BLaER1 treated with 17β-estradiol and CSF1 and Interleukin-3, amounts not matched to agents 10 nM and 100 nM (cell line): ENCODE measurements around the gene DPP6.

Experiments used
- H3K27ac ChIP-seq, 11 experiments: shearing (Covaris generic); formaldehyde crosslinking; 2 replicates each; pipeline ENCODE4 v1.8.1; 2022
- H3K27me3 ChIP-seq, 11 experiments: shearing (Covaris generic); formaldehyde crosslinking; 2 replicates each; pipeline ENCODE4 v1.8.1; 2022
- H3K36me3 ChIP-seq, 11 experiments: shearing (Covaris generic); formaldehyde crosslinking; 2 replicates each; pipeline ENCODE4 v1.8.1; 2022
- H3K4me1 ChIP-seq, 10 experiments: shearing (Covaris generic); formaldehyde crosslinking; 2 replicates each; pipeline ENCODE4 v1.8.1; 2022
- H3K4me2 ChIP-seq, 11 experiments: shearing (Covaris generic); formaldehyde crosslinking; 2 replicates each; pipeline ENCODE4 v1.8.1; 2022
- H3K4me3 ChIP-seq, 10 experiments: shearing (Covaris generic); formaldehyde crosslinking; 2 replicates each; pipeline ENCODE4 v1.8.1; 2022
- H3K9ac ChIP-seq, 11 experiments: shearing (Covaris generic); formaldehyde crosslinking; 2 replicates each; pipeline ENCODE4 v1.8.1; 2022
- H3K9me3 ChIP-seq, 11 experiments: shearing (Covaris generic); formaldehyde crosslinking; replicated peaks in 1 of 11; 2 replicates each; pipeline ENCODE4 v1.8.1; 2022
- H4K20me1 ChIP-seq, 11 experiments: shearing (Covaris generic); formaldehyde crosslinking; 2 replicates each; pipeline ENCODE4 v1.8.1; 2022
- Cebpa-rat ChIP-seq, 11 experiments: shearing (Covaris generic); IDR thresholded peaks; 2 replicates each; pipeline ENCODE4 v1.8.1; 2022

Gene DPP6

GRCh38 chr7:154744256-154744860 lies 692.2 kb downstream of the DPP6 start:
- no peak overlapping the region for H3K27ac ChIP-seq
- no peak overlapping the region for H3K9ac ChIP-seq
- H3K4me1 ChIP-seq = no peaks in the 10 kb centered on the region
- TF ChIP-seq Cebpa-rat (IDR thresholded peaks at IDR 0.05) = no peak
- H3K4me2 ChIP-seq = no peak overlapping the region
- H3K9me3 ChIP-seq = no peaks in the 10 kb centered on the region
- H3K27me3 ChIP-seq = no peaks in the 10 kb centered on the region
- no peaks in the 10 kb centered on the region for H4K20me1 ChIP-seq
- no peaks in the 10 kb centered on the region for H3K36me3 ChIP-seq
- H3K4me3 ChIP-seq = no peak overlapping the region

GRCh38 chr7:154744861-154745258 lies 692.7 kb downstream of the DPP6 start:
- Histone ChIP-seq H3K27me3 (no peaks in the 10 kb centered on the region), H3K9ac (no peak overlapping the region), H3K36me3 (no peaks in the 10 kb centered on the region), H3K4me1 (no peaks in the 10 kb centered on the region), H3K27ac (no peak overlapping the region), H4K20me1 (no peaks in the 10 kb centered on the region), H3K4me2 (no peak overlapping the region), H3K9me3 (no peaks in the 10 kb centered on the region), H3K4me3 (no peak overlapping the region)
- no peak for TF ChIP-seq Cebpa-rat (IDR thresholded peaks at IDR 0.05)

DNA sequence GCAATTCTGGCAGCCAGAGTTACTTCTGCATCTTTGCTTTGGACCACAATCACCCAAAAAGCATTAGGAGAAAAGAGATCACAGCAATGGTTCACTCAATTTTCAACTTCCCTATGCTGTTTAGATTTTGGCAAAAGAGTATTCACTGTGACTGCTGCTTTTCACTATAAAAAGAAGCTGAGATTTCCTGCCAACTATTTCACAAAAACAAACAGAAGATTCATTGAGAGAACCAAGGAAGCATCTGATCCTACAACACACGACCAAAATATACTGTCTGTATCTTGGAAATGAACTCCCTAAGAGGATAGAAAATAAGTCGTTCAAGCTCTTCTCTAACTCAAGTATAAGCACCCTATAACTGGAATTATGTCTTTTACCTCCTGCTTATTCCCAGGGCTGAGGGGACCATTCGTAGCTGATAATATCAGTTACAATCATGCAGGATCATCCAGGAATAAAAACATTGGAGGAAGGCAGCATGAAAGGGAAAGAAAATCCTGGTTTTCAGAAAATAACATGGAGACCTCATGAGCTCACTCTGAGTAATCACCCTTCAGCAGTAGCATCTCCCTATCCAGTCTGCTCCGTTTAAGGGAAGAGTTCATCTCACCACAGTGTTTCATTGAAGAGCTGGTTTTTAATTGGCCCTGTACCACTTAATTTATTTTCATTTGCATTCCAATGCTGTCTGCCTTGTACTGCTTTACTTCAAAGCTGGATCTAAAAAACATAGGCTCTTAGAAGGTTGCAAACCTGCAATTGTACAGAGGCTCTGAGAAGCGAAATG lies 694.6 kb downstream of the DPP6 start:
- Histone ChIP-seq H3K36me3 (no peaks in the 10 kb centered on the region), H3K4me3 (no peak overlapping the region), H3K9me3 (no peaks in the 10 kb centered on the region), H4K20me1 (no peaks in the 10 kb centered on the region), H3K4me2 (no peak overlapping the region), H3K27me3 (no peaks in the 10 kb centered on the region), H3K27ac (no peak overlapping the region), H3K9ac (no peak overlapping the region), H3K4me1 (no peaks in the 10 kb centered on the region)
- no peak for TF ChIP-seq Cebpa-rat (IDR thresholded peaks at IDR 0.05)

- Histone ChIP-seq H3K27me3 (no peaks in the 10 kb centered on the region), H4K20me1 (no peaks in the 10 kb centered on the region), H3K4me3 (no peak overlapping the region), H3K4me1 (no peaks in the 10 kb centered on the region), H3K4me2 (no peak overlapping the region), H3K9me3 (no peaks in the 10 kb centered on the region), H3K36me3 (no peaks in the 10 kb centered on the region), H3K27ac (no peak overlapping the region), H3K9ac (no peak overlapping the region)
- TF ChIP-seq Cebpa-rat (IDR thresholded peaks at IDR 0.05) = no peak
Measured at GRCh38 chr7:154748089-154748786, 696.0 kb downstream of the DPP6 start.

DNA sequence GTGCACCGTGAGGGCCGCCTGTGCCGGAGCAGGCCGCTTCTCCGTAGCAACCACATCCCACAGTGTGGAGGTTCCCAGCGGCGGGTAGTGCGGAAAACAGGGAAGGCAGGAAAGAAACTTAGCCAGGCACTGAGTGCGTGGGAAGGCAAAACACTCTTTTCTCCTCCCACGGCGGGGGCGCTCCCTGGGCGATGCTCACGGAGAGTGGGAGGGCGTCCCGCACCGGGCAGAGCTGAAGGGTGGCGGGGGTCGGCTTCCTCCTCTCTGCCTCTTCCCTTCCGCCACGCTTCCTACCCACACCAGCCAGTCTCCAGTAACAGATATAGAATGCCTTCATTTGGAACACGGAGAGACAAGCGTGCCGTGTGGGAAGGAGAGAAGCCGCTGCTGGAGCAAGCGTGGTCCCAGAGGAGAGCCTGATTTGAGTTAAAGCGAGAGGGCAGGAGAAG lies 698.2 kb downstream of the DPP6 start:
- Histone ChIP-seq H3K4me3 (no peak overlapping the region), H3K9ac (no peak overlapping the region), H3K36me3 (no peaks in the 10 kb centered on the region), H4K20me1 (no peaks in the 10 kb centered on the region), H3K27me3 (no peaks in the 10 kb centered on the region), H3K27ac (no peak overlapping the region), H3K9me3 (no peaks in the 10 kb centered on the region), H3K4me2 (no peak overlapping the region), H3K4me1 (no peaks in the 10 kb centered on the region)
- TF ChIP-seq Cebpa-rat (IDR thresholded peaks at IDR 0.05) = no peak

DNA sequence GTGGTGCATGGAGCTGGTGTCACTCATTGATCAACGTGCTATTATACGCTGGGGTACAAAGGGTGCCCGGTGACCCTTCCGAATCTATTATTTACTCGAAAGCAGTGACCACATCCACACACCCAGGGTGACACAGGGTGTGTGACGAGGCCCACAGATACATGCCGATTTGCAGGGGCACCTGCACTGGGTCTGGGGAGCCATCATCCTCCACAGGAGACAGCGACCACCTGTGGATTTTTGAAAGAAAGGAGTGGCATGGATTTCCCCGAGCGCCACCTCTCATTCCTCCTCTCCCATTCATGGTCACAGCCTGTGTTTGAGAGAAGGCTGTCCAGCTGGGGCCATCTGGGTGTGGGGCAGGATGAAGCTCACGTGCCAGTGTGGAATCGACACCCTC lies 701.0 kb downstream of the DPP6 start:
- H3K4me3 ChIP-seq = no peak overlapping the region
- H3K4me1 ChIP-seq = no peaks in the 10 kb centered on the region
- no peaks in the 10 kb centered on the region for H3K9me3 ChIP-seq
- H3K27ac ChIP-seq = no peak overlapping the region
- H3K36me3 ChIP-seq = no peaks in the 10 kb centered on the region
- H4K20me1 ChIP-seq = no peaks in the 10 kb centered on the region
- no peak overlapping the region for H3K9ac ChIP-seq
- no peak overlapping the region for H3K4me2 ChIP-seq
- H3K27me3 ChIP-seq = no peaks in the 10 kb centered on the region
- TF ChIP-seq Cebpa-rat (IDR thresholded peaks at IDR 0.05) = no peak

- Histone ChIP-seq H3K27ac (no peak overlapping the region), H4K20me1 (no peaks in the 10 kb centered on the region), H3K4me2 (no peak overlapping the region), H3K9me3 (no peaks in the 10 kb centered on the region), H3K9ac (no peak overlapping the region), H3K4me1 (no peaks in the 10 kb centered on the region), H3K4me3 (no peak overlapping the region), H3K36me3 (no peaks in the 10 kb centered on the region), H3K27me3 (no peaks in the 10 kb centered on the region)
- no peak for TF ChIP-seq Cebpa-rat (IDR thresholded peaks at IDR 0.05)
Measured at GRCh38 chr7:154757756-154758155, 705.6 kb downstream of the DPP6 start.

DNA sequence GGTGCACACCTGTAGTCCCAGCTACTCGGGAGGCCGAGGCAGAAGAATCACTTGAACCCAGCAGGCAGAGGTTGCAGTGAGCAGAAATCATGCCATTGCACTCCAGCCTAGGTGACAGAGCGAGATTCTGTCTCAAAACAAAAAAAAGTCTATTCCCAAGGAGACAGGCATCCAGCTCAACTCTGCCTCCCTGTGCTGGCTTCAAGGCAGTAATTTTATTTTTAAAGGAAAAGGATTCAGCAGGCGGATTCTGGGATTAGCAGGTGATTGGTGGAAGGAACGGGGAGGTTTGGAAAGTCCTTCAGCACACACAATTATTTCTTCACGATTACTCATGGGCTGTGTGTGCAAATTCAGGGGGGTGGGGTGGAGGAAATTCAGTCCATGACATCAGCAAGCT lies 707.8 kb downstream of the DPP6 start:
- H3K4me3 ChIP-seq = no peak overlapping the region
- no peaks in the 10 kb centered on the region for H4K20me1 ChIP-seq
- H3K36me3 ChIP-seq = no peaks in the 10 kb centered on the region
- no peak for TF ChIP-seq Cebpa-rat (IDR thresholded peaks at IDR 0.05)
- H3K9me3 ChIP-seq = no peaks in the 10 kb centered on the region
- H3K4me2 ChIP-seq = no peak overlapping the region
- H3K9ac ChIP-seq = no peak overlapping the region
- no peaks in the 10 kb centered on the region for H3K4me1 ChIP-seq
- no peak overlapping the region for H3K27ac ChIP-seq
- no peaks in the 10 kb centered on the region for H3K27me3 ChIP-seq

DNA sequence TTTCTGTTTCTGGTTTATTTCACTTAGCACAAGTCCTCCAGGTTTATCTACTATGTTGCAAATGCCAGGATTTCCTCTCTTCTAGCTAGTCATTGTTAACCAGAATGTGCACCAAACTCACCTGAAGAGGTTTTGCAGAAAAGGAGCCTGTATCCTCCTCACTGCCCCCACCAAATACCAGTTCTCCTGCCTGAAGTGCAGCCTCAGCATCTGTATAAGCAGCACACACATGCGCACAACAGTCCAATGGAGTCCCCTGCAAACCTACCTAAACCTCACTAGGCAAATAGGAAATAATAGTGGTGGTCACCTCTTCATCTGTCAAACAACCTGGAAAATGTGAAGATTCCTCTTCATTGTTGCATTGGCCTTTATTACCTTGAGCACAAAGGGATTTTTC lies 712.9 kb downstream of the DPP6 start:
- no peaks in the 10 kb centered on the region for H3K27me3 ChIP-seq
- H3K4me2 ChIP-seq = no peak overlapping the region
- H4K20me1 ChIP-seq = no peaks in the 10 kb centered on the region
- no peaks in the 10 kb centered on the region for H3K36me3 ChIP-seq
- H3K4me1 ChIP-seq = peaks cover 0 to under 1% (median 0%) of the 10 kb centered on the region in 10 experiments; a peak in 1 of 20 replicates
- no peak overlapping the region for H3K4me3 ChIP-seq
- TF ChIP-seq Cebpa-rat (IDR thresholded peaks at IDR 0.05) = no peak
- no peak overlapping the region for H3K9ac ChIP-seq
- no peaks in the 10 kb centered on the region; a peak in 1 of 22 replicates for H3K9me3 ChIP-seq
- H3K27ac ChIP-seq = no peak overlapping the region
